SU-DHL-6 (cell line): ENCODE results near the gene RPL19.

ENCODE experiments used
- EZH2phosphoT487 ChIP-seq: fragments of 200-600 bp; sonication (generic), shearing (Covaris generic); conservative IDR thresholded peaks from 2 replicates; pipeline ENCODE4 v1.6.1; 2018; ENCODE audit warnings: mild to moderate bottlenecking, antibody characterized with exemption, low read length, moderate library complexity, mixed read lengths
- TF ChIP-seq, protein P1 (sequence below): fragments of 200-600 bp; sonication (generic); IDR thresholded peaks from one replicate; pipeline ENCODE4 v1.5.1; 2017; ENCODE audit warnings: antibody characterized with exemption, mild to moderate bottlenecking, low read length, moderate library complexity; ENCODE audit not compliant: insufficient read depth, poor library complexity, severe bottlenecking

DNA sequence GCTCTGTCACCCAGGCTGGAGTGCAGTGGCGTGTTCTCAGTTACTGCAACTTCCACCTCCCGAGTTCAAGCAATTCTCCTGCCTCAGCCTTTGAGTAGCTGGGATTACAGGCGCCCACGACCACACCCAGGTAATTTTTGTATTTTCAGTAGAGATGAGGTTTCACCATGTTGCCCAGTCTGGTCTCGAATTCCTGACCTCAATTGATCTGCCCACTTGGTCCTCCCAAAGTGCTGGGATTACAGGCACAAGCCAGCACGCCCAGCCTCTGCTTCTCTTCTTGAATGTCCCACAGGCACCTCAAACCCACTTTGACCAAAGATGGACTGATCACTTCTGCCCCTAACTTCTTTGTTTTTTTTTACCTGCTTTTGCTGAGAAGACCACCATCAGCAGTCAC, 29.5 kb upstream of the RPL19 start:
- TF ChIP-seq, protein P1, sequence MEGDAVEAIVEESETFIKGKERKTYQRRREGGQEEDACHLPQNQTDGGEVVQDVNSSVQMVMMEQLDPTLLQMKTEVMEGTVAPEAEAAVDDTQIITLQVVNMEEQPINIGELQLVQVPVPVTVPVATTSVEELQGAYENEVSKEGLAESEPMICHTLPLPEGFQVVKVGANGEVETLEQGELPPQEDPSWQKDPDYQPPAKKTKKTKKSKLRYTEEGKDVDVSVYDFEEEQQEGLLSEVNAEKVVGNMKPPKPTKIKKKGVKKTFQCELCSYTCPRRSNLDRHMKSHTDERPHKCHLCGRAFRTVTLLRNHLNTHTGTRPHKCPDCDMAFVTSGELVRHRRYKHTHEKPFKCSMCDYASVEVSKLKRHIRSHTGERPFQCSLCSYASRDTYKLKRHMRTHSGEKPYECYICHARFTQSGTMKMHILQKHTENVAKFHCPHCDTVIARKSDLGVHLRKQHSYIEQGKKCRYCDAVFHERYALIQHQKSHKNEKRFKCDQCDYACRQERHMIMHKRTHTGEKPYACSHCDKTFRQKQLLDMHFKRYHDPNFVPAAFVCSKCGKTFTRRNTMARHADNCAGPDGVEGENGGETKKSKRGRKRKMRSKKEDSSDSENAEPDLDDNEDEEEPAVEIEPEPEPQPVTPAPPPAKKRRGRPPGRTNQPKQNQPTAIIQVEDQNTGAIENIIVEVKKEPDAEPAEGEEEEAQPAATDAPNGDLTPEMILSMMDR, result no peak
- TF ChIP-seq EZH2phosphoT487, result no peak
